H1 (cell line): ENCODE data around the gene CNPY3. TPM values are rescaled to one million over a fixed set of nuclear protein-coding genes. Genes with fewer than 3 reads are reported as not detected.
A peak's percentile ranks its signal among the peaks of the same experiment; 100 is the strongest.

Experiments used
- CTCF ChIA-PET: fragments of 300-600 bp; sonication (Branson Sonifier 250); formaldehyde crosslinking; loops from one replicate; lab custom pipeline; 2021; ENCODE audit not compliant: partially characterized antibody; lab: Charles Lee
- POLR2A ChIA-PET: fragments of 300-600 bp; sonication (Branson Sonifier 250); formaldehyde crosslinking; loops from one replicate; lab custom pipeline; 2021; ENCODE audit warnings: inconsistent platforms; ENCODE audit not compliant: partially characterized antibody; lab: Charles Lee
- DNase-seq, 2 experiments: peaks; one replicate each; pipeline versions ENCODE4 v3.0.0 to v3.0.0-alpha.2; 2010 to 2022; ENCODE audit warnings: low spot score in 2 of 2, low read depth in 1 of 2, mixed read lengths in 1 of 2
- FAIRE-seq: peaks from 2 replicates; lab custom pipeline; 2011; peaks lifted over from hg19 to GRCh38; lab: Jason Lieb, UNC
- H2AFZ ChIP-seq: 2 replicates; pipeline ENCODE4 v1.8.1; 2012; ENCODE audit warnings: low read length, inconsistent platforms
- H2AK5ac ChIP-seq: 2 replicates; pipeline ENCODE4 v1.6.1; 2013; ENCODE audit warnings: low read depth, low read length
- H2BK120ac ChIP-seq: replicated peaks from 2 replicates; pipeline ENCODE3; 2013; ENCODE audit warnings: low read depth, low read length, inconsistent platforms
- H2BK12ac ChIP-seq: 2 replicates; pipeline ENCODE4 v1.6.1; 2013; ENCODE audit warnings: low read depth, low read length
- H2BK15ac ChIP-seq: 2 replicates; pipeline ENCODE4 v1.6.1; 2013; ENCODE audit warnings: low read length
- H2BK20ac ChIP-seq: 2 replicates; pipeline ENCODE4 v1.6.1; 2013; ENCODE audit warnings: low read length
- H2BK5ac ChIP-seq: 2 replicates; pipeline ENCODE4 v1.6.1; 2013; ENCODE audit warnings: low read depth, low read length
- H3K14ac ChIP-seq: 2 replicates; pipeline ENCODE4 v1.6.1; 2013; ENCODE audit warnings: inconsistent platforms; ENCODE audit not compliant: insufficient read length
- H3K18ac ChIP-seq: 2 replicates; pipeline ENCODE4 v1.6.1; 2013; ENCODE audit warnings: low read length; ENCODE audit errors: extremely low read depth
- H3K23ac ChIP-seq: 2 replicates; pipeline ENCODE4 v1.6.1; 2013; ENCODE audit warnings: inconsistent platforms; ENCODE audit not compliant: insufficient read length
- H3K23me2 ChIP-seq: 2 replicates; pipeline ENCODE4 v1.6.1; 2013; ENCODE audit warnings: low read depth, low read length
- H3K27ac ChIP-seq: 2 replicates; pipeline ENCODE4 v1.6.1; 2011; ENCODE audit warnings: low read depth, low read length, inconsistent platforms
- H3K27me3 ChIP-seq, 4 experiments: replicated peaks in 1 of 4; 1 replicate in 1 of 4; 2 replicates in 3 of 4; pipeline versions ENCODE4 v1.6.1 to v1.8.1; 2011 to 2013; ENCODE audit warnings: low read length in 3 of 4, mild to moderate bottlenecking in 3 of 4, inconsistent platforms in 2 of 4, mixed read lengths in 2 of 4, moderate library complexity in 1 of 4; ENCODE audit not compliant: control insufficient read depth in 3 of 4, insufficient read depth in 3 of 4; ENCODE audit errors: extremely low read depth in 1 of 4
- H3K36me3 ChIP-seq, 4 experiments: 2 replicates each; pipeline versions ENCODE4 v1.6.1 to v1.8.1; 2011 to 2013; ENCODE audit warnings: mild to moderate bottlenecking in 4 of 4, low read length in 3 of 4, moderate library complexity in 2 of 4, control low read depth in 1 of 4, inconsistent platforms in 1 of 4; ENCODE audit not compliant: insufficient read depth in 4 of 4, control insufficient read depth in 2 of 4
- H3K4ac ChIP-seq: replicated peaks from 2 replicates; pipeline ENCODE3; 2013; ENCODE audit warnings: low read length, low read depth, mixed read lengths, inconsistent platforms; ENCODE audit not compliant: insufficient read length
- H3K4me1 ChIP-seq, 4 experiments: replicated peaks in 1 of 4; 1 replicate in 1 of 4; 2 replicates in 3 of 4; pipeline versions ENCODE4 v1.6.1 to v1.8.1; 2011 to 2013; ENCODE audit warnings: low read length in 3 of 4, inconsistent platforms in 2 of 4, mixed read lengths in 1 of 4; ENCODE audit not compliant: insufficient read depth in 4 of 4, control insufficient read depth in 3 of 4
- H3K4me2 ChIP-seq, 2 experiments: 2 replicates each; pipeline versions ENCODE4 v1.6.1 to v1.8.1; 2011 to 2013; ENCODE audit warnings: low read depth in 2 of 2, low read length in 2 of 2, control low read depth in 1 of 2, inconsistent platforms in 1 of 2, mild to moderate bottlenecking in 1 of 2; ENCODE audit not compliant: insufficient read depth in 1 of 2
- H3K4me3 ChIP-seq, 4 experiments: fragments of 200-600, 300-600 bp in 1 of 4; sonication (generic), shearing (Covaris generic), sonication (Bioruptor Twin) in 1 of 4; 2 replicates each; pipeline versions ENCODE4 v1.5.1 to v1.8.1; 2011 to 2016; ENCODE audit warnings: low read length in 4 of 4, low read depth in 3 of 4, control low read depth in 2 of 4, inconsistent platforms in 2 of 4, mild to moderate bottlenecking in 2 of 4, mixed read lengths in 1 of 4, moderate library complexity in 1 of 4; ENCODE audit not compliant: insufficient read depth in 2 of 4; ENCODE audit errors: extremely low read depth in 1 of 4
- H3K56ac ChIP-seq: replicated peaks from 2 replicates; pipeline ENCODE3; 2013; ENCODE audit warnings: low read depth, mild to moderate bottlenecking, mixed read lengths, low read length, inconsistent platforms; ENCODE audit not compliant: insufficient read length
- H3K79me1 ChIP-seq: 2 replicates; pipeline ENCODE4 v1.6.1; 2013; ENCODE audit warnings: low read depth, low read length, control low read depth
- H3K79me2 ChIP-seq, 2 experiments: 2 replicates each; pipeline versions ENCODE4 v1.6.1 to v1.8.1; 2012 to 2013; ENCODE audit warnings: low read length in 2 of 2, mild to moderate bottlenecking in 2 of 2, inconsistent platforms in 1 of 2; ENCODE audit not compliant: insufficient read depth in 2 of 2, control insufficient read depth in 1 of 2
- H3K9ac ChIP-seq, 4 experiments: replicated peaks in 1 of 4; 1 replicate in 1 of 4; 2 replicates in 3 of 4; pipeline versions ENCODE4 v1.6.1 to v1.8.1; 2011 to 2013; ENCODE audit warnings: low read depth in 3 of 4, low read length in 3 of 4, control low read depth in 2 of 4, mild to moderate bottlenecking in 2 of 4, moderate library complexity in 2 of 4, inconsistent platforms in 1 of 4; ENCODE audit errors: extremely low read depth in 1 of 4
- H3K9me3 ChIP-seq, 2 experiments: 2 replicates each; pipeline versions ENCODE4 v1.6.1 to v1.8.1; 2012 to 2013; ENCODE audit warnings: mild to moderate bottlenecking in 2 of 2, moderate library complexity in 2 of 2, control low read depth in 1 of 2, inconsistent platforms in 1 of 2, low read depth in 1 of 2, low read length in 1 of 2, mixed read lengths in 1 of 2; ENCODE audit not compliant: insufficient read depth in 2 of 2
- H4K20me1 ChIP-seq, 2 experiments: replicated peaks in 1 of 2; 2 replicates each; pipeline versions ENCODE3 to v1.8.1; 2011 to 2013; ENCODE audit warnings: inconsistent platforms in 2 of 2, low read length in 2 of 2, mild to moderate bottlenecking in 1 of 2; ENCODE audit not compliant: insufficient read depth in 2 of 2, control insufficient read depth in 1 of 2
- H4K5ac ChIP-seq: 2 replicates; pipeline ENCODE4 v1.6.1; 2013; ENCODE audit warnings: low read length, low read depth, mixed read lengths, inconsistent platforms; ENCODE audit not compliant: insufficient read length
- H4K8ac ChIP-seq: 2 replicates; pipeline ENCODE4 v1.8.0; 2013; ENCODE audit warnings: mild to moderate bottlenecking, moderate library complexity, low read length, inconsistent platforms; ENCODE audit not compliant: insufficient read depth; ENCODE audit errors: extremely low read depth
- H4K91ac ChIP-seq: replicated peaks from 2 replicates; pipeline ENCODE3; 2013; ENCODE audit warnings: low read length, mixed read lengths, inconsistent platforms; ENCODE audit not compliant: insufficient read length
- CBX5 ChIP-seq: fragments of 300-800, 300-1000 bp; sonication (generic); IDR thresholded peaks from 2 replicates; pipeline ENCODE4 v1.7.1; 2016; ENCODE audit warnings: antibody characterized with exemption, low read length, low read depth
- CBX8 ChIP-seq: fragments of 300-800, 300-1000 bp; sonication (generic); IDR thresholded peaks from 2 replicates; pipeline ENCODE4 v1.7.1; 2016; ENCODE audit warnings: low read depth, low read length, borderline replicate concordance
- CEBPB ChIP-seq: IDR thresholded peaks from 2 replicates; pipeline ENCODE4 v1.6.1; 2012; ENCODE audit warnings: low read depth, low read length
- CHD2 ChIP-seq: IDR thresholded peaks from 2 replicates; pipeline ENCODE4 v1.6.1; 2012; ENCODE audit warnings: low read length, improper control_type of control experiment
- KDM4A ChIP-seq: IDR thresholded peaks from one replicate; pipeline ENCODE4 v1.7.1; 2012; ENCODE audit warnings: low read depth, mild to moderate bottlenecking, moderate library complexity, low read length, inconsistent platforms; ENCODE audit not compliant: severe bottlenecking
- SIRT6 ChIP-seq: IDR thresholded peaks from one replicate; pipeline ENCODE4 v1.7.1; 2012; ENCODE audit warnings: low read length, inconsistent platforms
- SRF ChIP-seq: IDR thresholded peaks from 2 replicates; pipeline ENCODE4 v1.6.1; 2011; ENCODE audit warnings: mild to moderate bottlenecking, low read depth, low read length, moderate library complexity
- TAF1 ChIP-seq: IDR thresholded peaks from 2 replicates; pipeline ENCODE4 v1.6.1; 2011; ENCODE audit warnings: mild to moderate bottlenecking, low read depth, low read length
- WGBS, 2 experiments: shearing (Covaris generic) in 1 of 2; methylation state at CpG; one replicate each; pipeline versions ENCODE4 v1.1.6 to v1.1.7; 2013 to 2015; ENCODE audit warnings: low lambda C conversion rate in 2 of 2, mixed read lengths in 2 of 2, inconsistent platforms in 1 of 2, low coverage in 1 of 2, missing lambda C conversion rate in 1 of 2; ENCODE audit not compliant: insufficient replicate concordance in 2 of 2, insufficient coverage in 1 of 2, insufficient read length in 1 of 2; ENCODE audit errors: extremely low coverage in 1 of 2, missing lambda C conversion rate in 1 of 2; 5-methylcytosine and 5-hydroxymethylcytosine counted together
- polyA plus RNA-seq, 7 experiments: library from polyadenylated mRNA; depleted of rRNA in 3 of 7; stranded (reverse) in 5 of 7; unstranded in 2 of 7; fragments of >200 nt in 5 of 7; fragments of 200-250 nt in 2 of 7; gene quantifications; 1 replicate in 5 of 7; 2 replicates in 1 of 7; 4 replicates in 1 of 7; pipeline versions ENCODE4 v1.2.1 to v1.2.3, GENCODE V29; 2011 to 2013; ENCODE audit warnings: missing spikeins in 2 of 7, mixed read lengths in 2 of 7
- total RNA-seq: library from RNA; stranded (reverse); fragmentation: NEBNext Ultra II Directional; extraction: Animal tissue kit (Norgen Biotek cat#: 25700); gene quantifications from 2 replicates; pipeline ENCODE4 v1.2.1, GENCODE V29; 2021

The CNPY3 gene
- total and polyA plus RNA-seq, 2 of the 8 experiments (the other 6 are each of a cell fraction or from before 2014, with no cell fraction given), result 49.6 to 64.5 TPM

- Histone ChIP-seq H3K9ac (no peak overlapping the region), H3K14ac (no peak overlapping the region), H3K4ac (no peak overlapping the region), H3K79me2 (no peaks in the 10 kb centered on the region), H2BK20ac (no peak overlapping the region), H4K8ac (no peak overlapping the region), H2AFZ (no peak overlapping the region), H2BK12ac (no peak overlapping the region), H3K9me3 (no peaks in the 10 kb centered on the region), H2BK15ac (no peak overlapping the region), H2BK120ac (no peak overlapping the region), H3K4me1 (peaks cover 2 to 8% (median 7%) of the 10 kb centered on the region in 4 experiments; a peak in 5 of 7 replicates), H3K23me2 (no peaks in the 10 kb centered on the region), H3K18ac (no peak overlapping the region), H4K91ac (no peak overlapping the region), H3K4me3 (no peak overlapping the region), H3K79me1 (no peaks in the 10 kb centered on the region), H3K36me3 (no peaks in the 10 kb centered on the region), H3K56ac (no peak overlapping the region), H2BK5ac (no peak overlapping the region), H4K5ac (no peak overlapping the region), H2AK5ac (no peak overlapping the region), H3K23ac (no peak overlapping the region), H4K20me1 (no peaks in the 10 kb centered on the region), H3K27me3 (no peaks in the 10 kb centered on the region), H3K4me2 (0 out of 4 replicates have a peak overlapping the region, but pooled peaks of 1 of the 2 experiments have one; percentile 36), H3K27ac (no peak overlapping the region)
- no peak for FAIRE-seq
- ChIA-PET CTCF (interaction anchor here (0.8 to 3.0 kb wide), 15 partner anchors 11 to 247 kb away, joined by 3 to 21 read pairs (median 5); partner anchors contain the start of genes CNPY3, PPP2R5D and RPL7L1), POLR2A (interaction anchor here (1.6 to 3.4 kb wide), 4 partner anchors 10 to 24 kb away, joined by 3 to 14 read pairs (median 12); partner anchors contain the start of gene RPL7L1)
- no peak for DNase-seq
- TF ChIP-seq SRF (no peak), SIRT6 (no peak), KDM4A (no peak), CEBPB (0 out of 2 replicates have a peak, but pooled peaks have one; percentile 1), TAF1 (no peak), CBX5 (no peak), CBX8 (no peak), CHD2 (no peak)
- 24% methylated on average over 8 of the region's 8 CpGs; no CpG with 5 or more reads in 1 of the 2 experiments for WGBS, 2 experiments
Observed at GRCh38 chr6:42899871-42900270, 29.4 kb upstream of the CNPY3 start.
